Thoracic aorta (tissue), 2 donors: ENCODE results near the gene AHCTF1. TPM values are rescaled to one million over a fixed set of nuclear protein-coding genes. Genes with fewer than 3 reads are reported as not detected.

Source experiments
- ATAC-seq: fragments of 150-250 bp; one replicate; pipeline ENCODE4 v1.8.0; 2017; ENCODE audit warnings: low read depth; ENCODE audit not compliant: insufficient number of reproducible peaks, low FRiP score
- DNase-seq: peaks from one replicate; pipeline ENCODE4 v3.0.0-alpha.2; 2020; ENCODE audit warnings: low spot score
- H3K27ac ChIP-seq, 2 donors: fragments of 200-600 bp; sonication (generic); 1 replicate in 1 of 2; 2 replicates in 1 of 2; pipeline ENCODE4 v1.5.1; 2016; ENCODE audit warnings: mild to moderate bottlenecking in 2 of 2, moderate library complexity in 2 of 2
- H3K27me3 ChIP-seq: fragments of 200-600 bp; sonication (generic); replicated peaks from 2 replicates; pipeline ENCODE4 v1.6.0; 2016; ENCODE audit warnings: mild to moderate bottlenecking; ENCODE audit not compliant: insufficient read depth
- H3K36me3 ChIP-seq: fragments of 200-600 bp; sonication (generic); one replicate; pipeline ENCODE4 v1.5.1; 2016
- H3K4me1 ChIP-seq, 2 donors: fragments of 200-600 bp; sonication (generic); 1 replicate in 1 of 2; 2 replicates in 1 of 2; pipeline versions ENCODE4 v1.5.1 to v1.6.0; 2016; ENCODE audit warnings: low read depth in 2 of 2, mild to moderate bottlenecking in 1 of 2; ENCODE audit not compliant: control insufficient read depth in 1 of 2
- H3K4me3 ChIP-seq: fragments of 200-600 bp; sonication (generic); 2 replicates; pipeline ENCODE4 v1.5.1; 2016; ENCODE audit warnings: mild to moderate bottlenecking
- H3K9me3 ChIP-seq: fragments of 200-600 bp; sonication (generic); 2 replicates; pipeline ENCODE4 v1.5.1; 2016
- total RNA-seq, 2 donors: library from RNA; depleted of rRNA; stranded (reverse); fragments of >200 nt; gene quantifications; one replicate each; pipeline versions ENCODE4 v1.1.0 to v1.2.3, GENCODE V29; 2016
- TF ChIP-seq, protein P1 (sequence below): fragments of 200-600 bp; sonication (generic); IDR thresholded peaks from one replicate; pipeline ENCODE4 v1.5.1; 2019; ENCODE audit warnings: antibody characterized with exemption

The AHCTF1 gene
- total RNA-seq, 2 donors from 2014 or later, result 36.3 to 69.2 TPM

DNA sequence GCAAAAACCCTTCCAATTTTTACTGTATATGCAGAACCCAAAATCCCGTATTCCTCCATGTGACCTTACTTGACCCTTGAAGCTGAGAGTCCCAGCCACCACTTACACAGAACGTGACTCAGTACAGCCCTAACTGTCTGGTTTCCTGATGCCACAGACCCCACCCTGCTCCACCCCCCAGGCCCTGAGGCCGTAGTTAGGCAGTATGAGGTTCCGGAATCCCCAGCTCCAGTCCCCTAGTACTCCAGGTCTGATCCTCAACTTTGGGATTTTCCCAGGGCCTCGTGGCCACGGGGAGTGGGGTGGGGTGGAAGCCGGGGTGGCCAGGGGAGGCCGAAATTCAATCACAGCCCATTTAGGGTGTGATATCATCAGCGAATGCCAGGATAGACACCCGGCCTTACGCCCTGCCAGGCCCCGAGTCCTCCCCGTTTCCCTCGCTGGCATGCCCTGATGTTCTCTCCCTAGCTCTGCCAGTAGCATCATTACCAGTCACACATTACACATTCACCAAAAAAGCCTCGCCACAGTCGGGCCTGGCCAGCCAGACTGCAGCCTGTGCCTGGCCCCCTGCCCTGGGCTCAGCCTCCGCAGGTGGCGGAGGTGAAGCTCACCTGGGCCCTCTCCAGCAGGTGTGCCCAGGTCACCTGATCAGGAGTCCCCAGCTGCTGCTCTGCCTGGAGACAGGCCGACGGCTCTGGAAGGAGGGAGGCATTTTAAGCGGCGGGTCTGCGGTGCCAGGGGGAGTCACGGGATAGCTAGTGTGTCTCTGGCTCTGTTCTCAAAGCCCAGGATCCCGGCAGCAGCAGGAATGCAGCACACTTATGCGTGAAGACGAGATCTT lies 136.7 kb downstream of the AHCTF1 start:
- Histone ChIP-seq H3K36me3 (no peaks in the 10 kb centered on the region), H3K4me1 (no peaks in the 10 kb centered on the region), H3K27ac (no peak overlapping the region), H3K9me3 (no peaks in the 10 kb centered on the region), H3K27me3 (no peaks in the 10 kb centered on the region), H3K4me3 (no peak overlapping the region)
- no peak for DNase-seq
- TF ChIP-seq, protein P1, sequence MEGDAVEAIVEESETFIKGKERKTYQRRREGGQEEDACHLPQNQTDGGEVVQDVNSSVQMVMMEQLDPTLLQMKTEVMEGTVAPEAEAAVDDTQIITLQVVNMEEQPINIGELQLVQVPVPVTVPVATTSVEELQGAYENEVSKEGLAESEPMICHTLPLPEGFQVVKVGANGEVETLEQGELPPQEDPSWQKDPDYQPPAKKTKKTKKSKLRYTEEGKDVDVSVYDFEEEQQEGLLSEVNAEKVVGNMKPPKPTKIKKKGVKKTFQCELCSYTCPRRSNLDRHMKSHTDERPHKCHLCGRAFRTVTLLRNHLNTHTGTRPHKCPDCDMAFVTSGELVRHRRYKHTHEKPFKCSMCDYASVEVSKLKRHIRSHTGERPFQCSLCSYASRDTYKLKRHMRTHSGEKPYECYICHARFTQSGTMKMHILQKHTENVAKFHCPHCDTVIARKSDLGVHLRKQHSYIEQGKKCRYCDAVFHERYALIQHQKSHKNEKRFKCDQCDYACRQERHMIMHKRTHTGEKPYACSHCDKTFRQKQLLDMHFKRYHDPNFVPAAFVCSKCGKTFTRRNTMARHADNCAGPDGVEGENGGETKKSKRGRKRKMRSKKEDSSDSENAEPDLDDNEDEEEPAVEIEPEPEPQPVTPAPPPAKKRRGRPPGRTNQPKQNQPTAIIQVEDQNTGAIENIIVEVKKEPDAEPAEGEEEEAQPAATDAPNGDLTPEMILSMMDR, result no peak
- ATAC-seq, result no peak

DNA sequence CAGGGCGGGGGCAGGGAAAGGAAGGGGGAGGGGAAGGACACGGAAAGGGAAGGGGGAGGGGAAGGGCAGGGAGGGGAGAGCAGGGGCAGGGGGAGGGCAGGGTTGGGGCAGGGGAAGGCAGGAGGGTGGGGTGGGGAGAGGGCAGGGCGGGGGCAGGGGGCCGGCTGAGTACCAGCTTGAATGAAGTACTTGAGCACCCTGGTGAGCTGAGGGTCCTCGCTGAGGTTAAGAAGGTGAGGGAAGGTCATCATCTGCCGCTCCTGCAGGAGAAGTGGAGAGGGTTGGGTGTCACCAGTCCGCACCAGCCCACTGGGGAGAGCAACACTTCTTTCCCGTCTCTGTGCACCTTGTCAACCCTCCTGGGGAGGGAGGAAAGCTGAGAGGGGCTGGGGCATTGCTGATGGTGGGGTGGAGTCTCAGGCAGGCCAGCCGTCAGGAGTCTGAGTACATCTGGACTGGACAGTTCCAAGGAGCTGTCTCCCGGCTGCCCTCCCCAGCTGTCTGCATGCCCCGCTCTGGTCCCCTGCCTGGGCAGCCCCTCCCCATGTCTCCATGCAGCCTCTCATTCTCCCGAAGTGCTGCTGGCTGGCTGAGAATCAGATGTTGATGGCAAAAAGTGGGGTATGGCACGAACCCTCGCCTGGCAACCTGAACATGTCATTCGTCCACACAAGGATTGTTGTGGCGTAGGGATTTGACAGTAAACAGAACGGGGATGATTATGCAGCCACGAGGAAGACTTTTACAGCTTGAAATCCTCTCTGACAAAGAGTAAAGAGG lies 137.5 kb downstream of the AHCTF1 start:
- Histone ChIP-seq H3K9me3 (no peaks in the 10 kb centered on the region), H3K4me3 (no peak overlapping the region), H3K27me3 (no peaks in the 10 kb centered on the region), H3K27ac (no peak overlapping the region), H3K4me1 (peaks cover 0 to 2% of the 10 kb centered on the region in 2 donors), H3K36me3 (no peaks in the 10 kb centered on the region)
- ATAC-seq, result no peak
- no peak for DNase-seq
- TF ChIP-seq, protein P1, result no peak

DNA sequence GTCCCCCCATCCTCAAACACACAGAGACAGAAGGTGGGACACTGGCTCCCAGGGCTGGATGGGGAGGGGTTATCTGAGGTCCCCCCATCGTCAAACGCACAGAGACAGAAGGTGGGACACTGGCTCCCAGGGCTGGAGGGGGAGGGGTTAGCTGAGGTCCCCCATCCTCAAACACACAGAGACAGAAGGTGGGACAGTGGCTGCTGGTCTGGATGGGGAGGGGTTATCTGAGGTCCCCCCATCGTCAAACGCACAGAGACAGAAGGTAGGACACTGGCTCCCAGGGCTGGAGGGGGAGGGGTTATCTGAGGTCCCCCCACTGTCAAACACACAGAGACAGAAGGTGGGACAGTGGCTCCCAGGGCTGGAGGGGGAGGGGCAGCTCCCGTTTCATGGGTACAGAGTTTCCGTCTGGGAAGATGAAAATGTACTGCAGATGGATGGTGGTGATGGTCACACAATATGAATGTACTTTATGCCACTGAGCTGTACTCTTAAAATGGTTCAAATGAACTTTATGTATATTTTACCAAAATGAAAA lies 138.3 kb downstream of the AHCTF1 start:
- ATAC-seq, result no peak
- H3K27ac ChIP-seq, result no peak overlapping the region
- TF ChIP-seq, protein P1, result no peak
- peaks cover 0 to 8% of the 10 kb centered on the region in 2 donors for H3K4me1 ChIP-seq
- H3K36me3 ChIP-seq, result no peaks in the 10 kb centered on the region
- no peaks in the 10 kb centered on the region for H3K27me3 ChIP-seq
- DNase-seq, result no peak
- no peak overlapping the region for H3K4me3 ChIP-seq
- H3K9me3 ChIP-seq, result no peaks in the 10 kb centered on the region

DNA sequence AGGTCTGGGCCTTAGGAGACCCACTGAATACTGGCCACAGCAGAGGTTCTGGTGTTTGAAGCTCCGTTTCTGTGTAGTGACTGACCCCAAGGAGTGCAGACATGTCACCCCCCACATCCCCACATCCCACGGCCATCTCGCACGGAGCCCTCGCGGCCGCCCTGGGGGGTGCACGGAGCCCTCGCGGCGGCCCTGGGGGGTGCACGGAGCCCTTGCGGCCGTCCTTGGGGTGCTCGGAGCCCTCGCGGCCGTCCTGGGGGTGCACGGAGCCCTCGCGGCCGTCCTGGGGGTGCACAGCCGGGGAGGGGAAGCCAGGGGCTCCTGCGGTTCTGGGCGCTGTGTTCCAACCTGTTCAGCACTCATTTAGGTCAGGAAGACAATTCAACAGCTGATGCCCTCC lies 139.1 kb downstream of the AHCTF1 start:
- H3K27me3 ChIP-seq, result no peaks in the 10 kb centered on the region
- H3K36me3 ChIP-seq, result no peaks in the 10 kb centered on the region
- TF ChIP-seq, protein P1, result no peak
- no peaks in the 10 kb centered on the region for H3K9me3 ChIP-seq
- DNase-seq (no peak), ATAC-seq (no peak)
- H3K27ac ChIP-seq, result no peak overlapping the region
- no peak overlapping the region for H3K4me3 ChIP-seq
- peaks cover 0 to 8% of the 10 kb centered on the region in 2 donors for H3K4me1 ChIP-seq
